ENCODE results near the gene ZFHX2.

DNA sequence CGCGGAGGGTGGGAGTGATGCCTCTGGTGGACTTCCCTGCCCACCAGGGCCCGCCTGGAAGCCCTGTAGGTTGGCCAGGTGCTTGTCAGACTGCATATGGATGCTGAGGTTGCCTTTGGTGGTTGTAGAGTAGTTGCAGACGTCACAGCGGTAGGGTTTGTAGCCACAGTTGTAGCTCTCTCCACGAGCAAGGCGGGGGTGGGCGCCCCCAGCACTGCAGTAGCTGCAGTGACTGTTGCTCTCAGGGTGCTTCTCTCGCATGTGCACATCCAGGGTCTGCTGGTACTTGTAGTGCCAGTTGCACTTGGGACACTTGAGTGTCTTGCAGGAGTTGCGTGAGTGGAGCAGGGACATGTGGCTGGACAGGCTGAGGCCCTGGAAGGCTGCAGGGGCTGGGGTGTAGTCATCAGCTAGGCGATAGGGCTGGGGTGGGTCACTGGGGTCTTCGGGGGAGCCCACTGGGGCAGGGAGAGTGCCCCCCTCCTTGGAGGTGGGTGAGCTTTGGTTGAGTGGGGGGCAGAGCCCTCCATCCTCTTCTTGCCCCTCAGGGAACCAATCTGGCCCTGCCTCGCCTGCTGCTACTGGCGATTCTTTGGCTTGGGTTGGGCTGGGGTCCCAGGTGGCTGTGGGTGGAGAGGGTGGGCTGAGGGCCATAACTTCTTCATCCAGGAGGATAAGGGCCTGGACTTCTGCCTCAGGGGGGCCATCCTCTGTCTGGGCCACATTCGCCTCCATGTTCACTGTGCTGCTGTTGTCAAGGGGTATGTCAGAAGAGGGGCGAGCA is 17.7 kb downstream of the ZFHX2 start:
- no peak for TF ChIP-seq POLR2A (IDR thresholded peaks at IDR 0.05)
- TF ChIP-seq, protein P1, sequence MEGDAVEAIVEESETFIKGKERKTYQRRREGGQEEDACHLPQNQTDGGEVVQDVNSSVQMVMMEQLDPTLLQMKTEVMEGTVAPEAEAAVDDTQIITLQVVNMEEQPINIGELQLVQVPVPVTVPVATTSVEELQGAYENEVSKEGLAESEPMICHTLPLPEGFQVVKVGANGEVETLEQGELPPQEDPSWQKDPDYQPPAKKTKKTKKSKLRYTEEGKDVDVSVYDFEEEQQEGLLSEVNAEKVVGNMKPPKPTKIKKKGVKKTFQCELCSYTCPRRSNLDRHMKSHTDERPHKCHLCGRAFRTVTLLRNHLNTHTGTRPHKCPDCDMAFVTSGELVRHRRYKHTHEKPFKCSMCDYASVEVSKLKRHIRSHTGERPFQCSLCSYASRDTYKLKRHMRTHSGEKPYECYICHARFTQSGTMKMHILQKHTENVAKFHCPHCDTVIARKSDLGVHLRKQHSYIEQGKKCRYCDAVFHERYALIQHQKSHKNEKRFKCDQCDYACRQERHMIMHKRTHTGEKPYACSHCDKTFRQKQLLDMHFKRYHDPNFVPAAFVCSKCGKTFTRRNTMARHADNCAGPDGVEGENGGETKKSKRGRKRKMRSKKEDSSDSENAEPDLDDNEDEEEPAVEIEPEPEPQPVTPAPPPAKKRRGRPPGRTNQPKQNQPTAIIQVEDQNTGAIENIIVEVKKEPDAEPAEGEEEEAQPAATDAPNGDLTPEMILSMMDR (IDR thresholded peaks at IDR 0.05), result no peak
